HepG2 (cell line): ENCODE results near the gene HMGN4. TPM values are rescaled to one million over a fixed set of nuclear protein-coding genes. Genes with fewer than 3 reads are reported as not detected.

Experiments used
- ATAC-seq: fragments of 200-7000 bp; cut with Tn5 transposase; 3 replicates; pipeline ENCODE4 v1.9.1; 2020; ENCODE audit warnings: mild to moderate bottlenecking, moderate library complexity
- BruUV-seq: library from RNA; stranded (reverse); fragments of 400-500 nt; replicated peaks from 2 replicates; lab custom pipeline; 2021; lab: Mats Ljungman, UMichigan
- CTCF ChIA-PET: fragments of 300-600 bp; formaldehyde crosslinking; extraction: SDS; loops from one replicate; lab custom pipeline; 2021; ENCODE audit warnings: low total read pairs, inconsistent platforms, low intra/inter-chr PET ratio; lab: Yijun Ruan, JAX
- POLR2A ChIA-PET: fragments of 350-600 bp; sonication (Branson Sonifier 250); formaldehyde crosslinking; loops from one replicate; lab custom pipeline; 2020; ENCODE audit warnings: antibody characterized with exemption, inconsistent platforms; lab: Yijun Ruan, JAX
- DNase-seq: peaks from one replicate; pipeline ENCODE4 v3.0.0-alpha.2; 2015; ENCODE audit warnings: low spot score
- FAIRE-seq: peaks from 3 replicates; lab custom pipeline; 2011; peaks lifted over from hg19 to GRCh38; lab: Jason Lieb, UNC
- H2AFZ ChIP-seq: one replicate; pipeline ENCODE4 v1.6.1; 2011; ENCODE audit warnings: low read length, inconsistent platforms
- H3K27ac ChIP-seq: fragments of 300-600 bp; 3 replicates; pipeline ENCODE4 v1.8.0; 2011; ENCODE audit warnings: mixed run types, mild to moderate bottlenecking, mixed read lengths, low read length, inconsistent platforms; ENCODE audit not compliant: insufficient read depth; ENCODE audit errors: extremely low read length
- H3K27me3 ChIP-seq, 2 experiments: fragments of 200-600 bp in 1 of 2; 2 replicates in 1 of 2; 3 replicates in 1 of 2; pipeline versions ENCODE4 v1.6.0 to v1.8.0; 2011; ENCODE audit warnings: low read length in 2 of 2, mild to moderate bottlenecking in 2 of 2, moderate library complexity in 2 of 2, inconsistent platforms in 1 of 2; ENCODE audit not compliant: insufficient read depth in 2 of 2, control insufficient read depth in 1 of 2
- H3K36me3 ChIP-seq, 2 experiments: fragments of 200-600 bp in 1 of 2; replicated peaks in 1 of 2; 2 replicates in 1 of 2; 3 replicates in 1 of 2; pipeline versions ENCODE4 v1.5.1 to v1.8.0; 2011; ENCODE audit warnings: low read length in 2 of 2, inconsistent platforms in 1 of 2; ENCODE audit not compliant: insufficient read depth in 2 of 2, control insufficient read depth in 1 of 2
- H3K4me1 ChIP-seq: 2 replicates; pipeline ENCODE4 v1.5.1; 2012; ENCODE audit warnings: low read length, inconsistent platforms; ENCODE audit not compliant: insufficient read depth
- H3K4me2 ChIP-seq: 2 replicates; pipeline ENCODE4 v1.6.0; 2011; ENCODE audit warnings: low read depth, low read length, inconsistent platforms
- H3K4me3 ChIP-seq, 3 experiments: fragments of 200-600 bp in 1 of 3; sonication (generic), shearing (Covaris generic) in 1 of 3; replicated peaks in 1 of 3; 2 replicates each; pipeline ENCODE4 v1.5.1; 2011 to 2016; ENCODE audit warnings: low read length in 3 of 3, inconsistent platforms in 2 of 3, low read depth in 2 of 3, mild to moderate bottlenecking in 2 of 3, control low read depth in 1 of 3, mixed read lengths in 1 of 3; ENCODE audit not compliant: insufficient read depth in 1 of 3
- H3K79me2 ChIP-seq: one replicate; pipeline ENCODE4 v1.6.1; 2011; ENCODE audit warnings: low read length, inconsistent platforms; ENCODE audit not compliant: insufficient read depth
- H3K9ac ChIP-seq: 2 replicates; pipeline ENCODE4 v1.6.0; 2011; ENCODE audit warnings: mild to moderate bottlenecking, low read depth, low read length, inconsistent platforms; ENCODE audit not compliant: insufficient read depth
- H3K9me3 ChIP-seq: 2 replicates; pipeline ENCODE4 v1.5.1; 2012; ENCODE audit warnings: mild to moderate bottlenecking, low read length
- H4K20me1 ChIP-seq: 2 replicates; pipeline ENCODE4 v1.6.0; 2011; ENCODE audit warnings: inconsistent platforms, mild to moderate bottlenecking, low read length, moderate library complexity; ENCODE audit not compliant: insufficient read depth
- ADNP ChIP-seq: sonication (generic); formaldehyde crosslinking; IDR thresholded peaks from 2 replicates; pipeline ENCODE4 v1.4.0; 2020; ENCODE audit warnings: missing genetic modification reagents
- ARID4A ChIP-seq: sonication (generic); formaldehyde crosslinking; IDR thresholded peaks from 2 replicates; pipeline ENCODE4 v1.5.0; 2020; ENCODE audit warnings: mild to moderate bottlenecking, missing genetic modification reagents, borderline replicate concordance
- GZF1 ChIP-seq: sonication (generic); formaldehyde crosslinking; IDR thresholded peaks from 2 replicates; pipeline ENCODE4 v1.5.1; 2020; ENCODE audit warnings: mild to moderate bottlenecking, missing genetic modification reagents
- IKZF1 ChIP-seq: fragments of 450-650 bp; IDR thresholded peaks from 2 replicates; pipeline ENCODE4 v1.7.1; 2016
- KDM2A ChIP-seq: sonication (generic); formaldehyde crosslinking; IDR thresholded peaks from 2 replicates; pipeline ENCODE4 v1.4.0; 2020; ENCODE audit warnings: low read depth, missing genetic modification reagents, borderline replicate concordance
- KDM3A ChIP-seq: IDR thresholded peaks from 2 replicates; pipeline ENCODE4 v1.6.1; 2018; ENCODE audit warnings: low read depth, missing compliant biosample characterization
- MTA3 ChIP-seq: sonication (generic); formaldehyde crosslinking; IDR thresholded peaks from 2 replicates; pipeline ENCODE4 v1.4.0; 2020; ENCODE audit warnings: missing genetic modification reagents
- MTF1 ChIP-seq: sonication (generic); formaldehyde crosslinking; IDR thresholded peaks from 2 replicates; pipeline ENCODE4 v1.5.0; 2020; ENCODE audit warnings: missing genetic modification reagents
- PBX3 ChIP-seq: sonication (generic); formaldehyde crosslinking; IDR thresholded peaks from 2 replicates; pipeline ENCODE4 v1.8.1; 2023; ENCODE audit warnings: missing genetic modification reagents, inconsistent platforms, borderline replicate concordance
- PHF8 ChIP-seq: sonication (generic); formaldehyde crosslinking; IDR thresholded peaks from 2 replicates; pipeline ENCODE4 v1.5.0; 2020; ENCODE audit warnings: missing genetic modification reagents
- SALL1 ChIP-seq: sonication (generic); formaldehyde crosslinking; IDR thresholded peaks from 2 replicates; pipeline ENCODE4 v1.8.0; 2022; ENCODE audit warnings: mild to moderate bottlenecking, missing genetic modification reagents
- ZNF18 ChIP-seq: sonication (generic); formaldehyde crosslinking; IDR thresholded peaks from 2 replicates; pipeline ENCODE4 v1.8.0; 2022; ENCODE audit warnings: mild to moderate bottlenecking, missing genetic modification reagents; ENCODE audit not compliant: insufficient replicate concordance
- ZNF687 ChIP-seq: sonication (generic); formaldehyde crosslinking; IDR thresholded peaks from 2 replicates; pipeline ENCODE4 v1.5.1; 2020; ENCODE audit warnings: mild to moderate bottlenecking, missing genetic modification reagents, moderate library complexity
- WGBS: methylation state at CpG from one replicate; pipeline ENCODE4 v1.1.6; 2017; ENCODE audit warnings: low lambda C conversion rate; 5-methylcytosine and 5-hydroxymethylcytosine counted together
- in situ Hi-C: cut with HindIII; loops from 2 replicates; pipeline ENCODE4 v1.10.0; 2017; ENCODE audit warnings: low pct_unique_long_range_greater_than_20kb; ENCODE audit not compliant: extremely low pct_ligation_motif_present
- intact Hi-C: fragments of 100-400 bp; cut with micrococcal nuclease; formaldehyde crosslinking; loops from one replicate; pipeline ENCODE4 v1.10.0; 2022; ENCODE audit not compliant: unreplicated experiment
- polyA plus RNA-seq, 8 experiments: library from polyadenylated mRNA; depleted of rRNA in 3 of 8; stranded (reverse) in 7 of 8; unstranded in 1 of 8; fragments of >200 nt; fragmentation: Illumina TruSeq in 4 of 8; extraction: Trizol in 4 of 8; gene quantifications; 2 replicates each; pipeline versions ENCODE4 v1.2.1 to v1.2.3, GENCODE V29; 2011 to 2016; ENCODE audit warnings: low read depth in 4 of 8, missing spikeins in 1 of 8, mixed read lengths in 1 of 8; ENCODE audit not compliant: insufficient read depth in 1 of 8
- total RNA-seq, 5 experiments: library from RNA; depleted of rRNA; stranded (reverse); fragments of >200 nt; fragmentation: Illumina TruSeq; extraction: Trizol; gene quantifications; 2 replicates each; pipeline ENCODE4 v1.2.3, GENCODE V29; 2016; ENCODE audit warnings: low read depth in 1 of 5

Gene HMGN4
- total and polyA plus RNA-seq, 2 of the 13 experiments (the other 11 are each of a cell fraction or from before 2014, with no cell fraction given): 39.9 to 52.1 TPM

- ATAC-seq (peak; percentile 17), DNase-seq (no peak), FAIRE-seq (no peak)
- H4K20me1 ChIP-seq: no peaks in the 10 kb centered on the region
- CTCF ChIA-PET: no interaction called here
- H3K9me3 ChIP-seq: no peaks in the 10 kb centered on the region
- POLR2A ChIA-PET: interaction anchor here (1.0 to 4.0 kb wide), 10 partner anchors 14 to 322 kb away, joined by 3 to 68 read pairs (median 9); a partner anchor contains a TSS
- H3K9ac ChIP-seq: peak overlapping the region; percentile 79
- peaks cover 39% of the 10 kb centered on the region for H3K4me1 ChIP-seq
- H3K79me2 ChIP-seq: peaks cover 18% of the 10 kb centered on the region
- intact Hi-C loops: loop anchor here (1.0 to 10.0 kb wide), 2 partner anchors 339 to 514 kb away; a partner anchor contains a TSS
- peak overlapping the region; percentile 83 to 89 (median 83) for H3K4me3 ChIP-seq
- H3K27ac ChIP-seq: peak overlapping the region; percentile 74
- BruUV-seq: TSS peak; percentile 56
- peaks cover 0 to 8% of the 10 kb centered on the region in 2 experiments; a peak in 2 of 5 replicates for H3K36me3 ChIP-seq
- in situ Hi-C loops: no loop called here
- no peak overlapping the region for H2AFZ ChIP-seq
- WGBS: under 1% methylated on average over 13 of the region's 15 CpGs
- peak overlapping the region; percentile 75 for H3K4me2 ChIP-seq
- H3K27me3 ChIP-seq: no peaks in the 10 kb centered on the region
- TF ChIP-seq ADNP (CRISPR knock-in tag): no peak
- no peak for TF ChIP-seq MTA3 (CRISPR knock-in tag)
- TF ChIP-seq ZNF18 (CRISPR knock-in tag): no peak
- no peak for TF ChIP-seq PBX3
- no peak for TF ChIP-seq IKZF1
- TF ChIP-seq ARID4A (CRISPR knock-in tag): 0 out of 2 replicates have a peak, but pooled peaks have one; percentile 46
- TF ChIP-seq MTF1 (CRISPR knock-in tag): peak; percentile 14; the same call in 1 of the 2 replicates
- peak; percentile 79; the same call in 1 of the 2 replicates for TF ChIP-seq ZNF687
- no peak for TF ChIP-seq SALL1
- peak; percentile 19; the same call in 1 of the 2 replicates for TF ChIP-seq KDM2A (CRISPR knock-in tag)
- TF ChIP-seq GZF1: no peak
- TF ChIP-seq KDM3A (CRISPR knock-in tag): no peak
- TF ChIP-seq PHF8 (CRISPR knock-in tag): peak; percentile 9; the same call in 1 of the 2 replicates
Measured at GRCh38 chr6:26538572-26538902, 371 bp downstream of the HMGN4 start.
